HCT116 (cell line): Measurements from ENCODE around the gene KIFC1. TPM values are rescaled to one million over a fixed set of nuclear protein-coding genes. Genes with fewer than 3 reads are reported as not detected.
A peak's percentile ranks its signal among the peaks of the same experiment; 100 is the strongest.

Experiments used
- ATAC-seq: fragments of 200-7000 bp; cut with Tn5 transposase; 2 replicates; pipeline ENCODE4 v1.9.1; 2020; ENCODE audit warnings: mild to moderate bottlenecking, moderate library complexity
- BruUV-seq: library from RNA; stranded (reverse); fragments of 400-500 nt; replicated peaks from 2 replicates; lab custom pipeline; 2021; lab: Mats Ljungman, UMichigan
- CTCF ChIA-PET: fragments of 300-600 bp; sonication (Branson Sonifier 250); formaldehyde crosslinking; loops from one replicate; lab custom pipeline; 2021; ENCODE audit warnings: antibody characterized with exemption; lab: Charles Lee
- POLR2A ChIA-PET: fragments of 300-600, 350-600 bp; sonication (Branson Sonifier 250); formaldehyde crosslinking; loops from one replicate; lab custom pipeline; 2021; ENCODE audit warnings: antibody characterized with exemption; lab: Charles Lee
- RAD21 ChIA-PET, 2 experiments: fragments of 300-600 bp; sonication (Branson Sonifier 250); formaldehyde crosslinking; loops; one replicate each; lab custom pipeline; 2023; ENCODE audit warnings: low total read pairs in 2 of 2; ENCODE audit not compliant: uncharacterized antibody in 2 of 2, unreplicated experiment in 2 of 2, low non-redundant PET in 1 of 2; lab: Charles Lee
- DNase-seq: peaks from one replicate; pipeline ENCODE4 v3.0.0-alpha.2; 2010; ENCODE audit warnings: low read depth, low spot score
- H2AFZ ChIP-seq: fragments of 200-600 bp; shearing (Covaris generic), sonication (generic); 2 replicates; pipeline ENCODE4 v1.6.1; 2017; ENCODE audit warnings: low read depth, mixed run types, mixed read lengths, antibody characterized with exemption, low read length; ENCODE audit not compliant: poor library complexity, severe bottlenecking
- H3K27ac ChIP-seq: 2 replicates; pipeline ENCODE4 v1.5.1; 2012; ENCODE audit warnings: low read depth, low read length
- H3K27me3 ChIP-seq: fragments of 200-600 bp; sonication (generic); 2 replicates; pipeline ENCODE4 v1.6.1; 2016; ENCODE audit warnings: mixed run types, low read length, mixed read lengths; ENCODE audit not compliant: insufficient read depth
- H3K36me3 ChIP-seq, 2 experiments: fragments of 200-500 bp in 1 of 2; fragments of 200-600 bp in 1 of 2; sonication (Bioruptor generic) in 1 of 2; sonication (generic) in 1 of 2; 2 replicates each; pipeline versions ENCODE4 v1.5.1 to v1.6.1; 2014 to 2016; ENCODE audit warnings: low read length in 2 of 2, inconsistent platforms in 1 of 2, mixed read lengths in 1 of 2, mixed run types in 1 of 2; ENCODE audit not compliant: insufficient read depth in 2 of 2, control insufficient read depth in 1 of 2
- H3K4me1 ChIP-seq, 2 experiments: fragments of 200-600 bp in 1 of 2; sonication (generic) in 1 of 2; 2 replicates each; pipeline versions ENCODE4 v1.5.1 to v1.6.1; 2012 to 2017; ENCODE audit warnings: low read length in 2 of 2, inconsistent platforms in 1 of 2, mild to moderate bottlenecking in 1 of 2, mixed read lengths in 1 of 2, mixed run types in 1 of 2, moderate library complexity in 1 of 2; ENCODE audit not compliant: insufficient read depth in 2 of 2, control insufficient read depth in 1 of 2
- H3K4me2 ChIP-seq: fragments of 200-600 bp; sonication (generic); 2 replicates; pipeline ENCODE4 v1.6.1; 2017; ENCODE audit warnings: mixed run types, low read length, mixed read lengths
- H3K4me3 ChIP-seq, 2 experiments: fragments of 200-600 bp in 1 of 2; sonication (generic) in 1 of 2; replicated peaks in 1 of 2; 2 replicates each; pipeline ENCODE4 v1.5.1; 2011 to 2016; ENCODE audit warnings: low read length in 2 of 2, control low read depth in 1 of 2, low read depth in 1 of 2, mild to moderate bottlenecking in 1 of 2, mixed read lengths in 1 of 2, mixed run types in 1 of 2
- H3K79me2 ChIP-seq: fragments of 200-600 bp; sonication (generic); 2 replicates; pipeline ENCODE4 v1.6.1; 2017; ENCODE audit warnings: mild to moderate bottlenecking, mixed run types, low read length, moderate library complexity, mixed read lengths; ENCODE audit not compliant: insufficient read depth
- H3K9ac ChIP-seq: fragments of 200-600 bp; sonication (generic); 2 replicates; pipeline ENCODE4 v1.6.1; 2016; ENCODE audit warnings: low read length, mixed read lengths
- H3K9me2 ChIP-seq: fragments of 200-600 bp; sonication (generic), shearing (Covaris generic); 2 replicates; pipeline ENCODE4 v1.6.1; 2017; ENCODE audit warnings: mixed run types, mild to moderate bottlenecking, moderate library complexity; ENCODE audit not compliant: insufficient read depth
- H3K9me3 ChIP-seq, 2 experiments: fragments of 200-500 bp in 1 of 2; fragments of 200-600 bp in 1 of 2; sonication (Bioruptor generic) in 1 of 2; sonication (generic) in 1 of 2; 2 replicates each; pipeline ENCODE4 v1.6.1; 2014 to 2017; ENCODE audit warnings: low read length in 2 of 2, mixed read lengths in 2 of 2, inconsistent platforms in 1 of 2, low read depth in 1 of 2, mild to moderate bottlenecking in 1 of 2, mixed run types in 1 of 2, moderate library complexity in 1 of 2; ENCODE audit not compliant: control insufficient read depth in 1 of 2, insufficient read depth in 1 of 2
- H4K20me1 ChIP-seq: fragments of 200-600 bp; sonication (generic), shearing (Covaris generic); 2 replicates; pipeline ENCODE4 v1.6.1; 2017; ENCODE audit warnings: mixed run types, mild to moderate bottlenecking, moderate library complexity; ENCODE audit not compliant: insufficient read depth
- TCF7L2 ChIP-seq: IDR thresholded peaks from 2 replicates; pipeline ENCODE4 v1.7.0; 2011; ENCODE audit warnings: borderline replicate concordance, inconsistent platforms; ENCODE audit not compliant: insufficient read depth, insufficient read length; ENCODE audit errors: extremely low read depth
- intact Hi-C: fragments of 100-400 bp; cut with micrococcal nuclease; formaldehyde crosslinking; loops from 2 replicates; pipeline ENCODE4 v1.10.0; 2022
- total RNA-seq: library from RNA; stranded (reverse); gene quantifications from one replicate; pipeline ENCODE4 v1.2.1, GENCODE V29; 2021; ENCODE audit not compliant: unreplicated experiment
- TF ChIP-seq, protein P1 (sequence below): IDR thresholded peaks from 2 replicates; pipeline ENCODE4 v1.6.1; 2012; ENCODE audit warnings: low read depth
- TF ChIP-seq, protein P2 (sequence below): IDR thresholded peaks from 2 replicates; pipeline ENCODE4 v1.6.1; 2011; ENCODE audit warnings: mild to moderate bottlenecking, low read length, moderate library complexity; ENCODE audit not compliant: insufficient replicate concordance; ENCODE audit errors: extremely low read depth

The KIFC1 gene
- total RNA-seq, 1 experiment from 2014 or later: 84.7 TPM

DNA sequence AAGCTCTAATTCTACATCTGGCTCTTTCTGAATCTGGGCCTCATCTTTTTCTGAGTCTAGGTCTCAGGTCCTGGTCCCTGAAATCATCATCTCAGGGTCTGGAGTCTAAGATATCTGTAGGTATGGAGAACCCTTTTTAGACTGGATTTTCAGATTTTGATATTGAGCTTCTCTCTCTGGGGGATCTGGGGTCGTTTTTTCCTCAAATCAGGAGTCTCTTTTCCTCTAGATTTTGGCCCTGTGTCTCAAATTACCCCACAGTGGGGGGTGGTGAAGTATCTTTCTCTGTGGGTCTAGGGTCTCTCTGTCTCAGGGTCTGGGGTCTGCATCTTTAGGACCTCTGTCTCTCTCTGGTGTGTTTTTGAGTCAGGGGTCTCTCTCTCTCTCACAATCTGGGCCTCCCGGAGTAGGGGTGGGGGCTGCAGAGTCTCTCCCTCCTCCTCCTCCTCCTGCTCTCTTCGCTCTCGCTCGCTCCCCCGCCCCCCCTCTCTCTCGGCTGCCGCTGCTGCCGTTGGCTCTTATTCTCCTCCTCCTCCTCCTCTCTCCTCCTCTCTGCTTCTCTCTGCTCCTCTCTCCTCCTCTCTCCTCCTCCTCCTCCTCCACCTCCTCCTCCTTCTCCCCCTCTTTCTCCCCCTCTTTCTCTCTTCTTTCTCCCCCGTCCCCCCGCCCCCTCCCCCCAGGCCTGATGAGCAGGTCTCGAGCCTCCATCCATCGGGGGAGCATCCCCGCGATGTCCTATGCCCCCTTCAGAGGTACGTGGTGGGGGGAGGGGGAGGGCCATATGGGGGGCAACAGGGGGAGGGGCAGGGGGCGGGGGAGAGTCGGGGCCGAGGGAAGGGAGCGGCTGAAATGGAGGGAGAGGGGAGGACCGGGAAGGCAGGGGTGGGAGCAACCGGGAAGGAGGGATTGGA, 28.2 kb downstream of the KIFC1 start, which contains the start of gene SYNGAP1:
Gene SYNGAP1, plus strand, starts transcription at position 486 of the 911 bp plus-strand sequence. Its CDS starts 200 bp downstream, at position 686.
- BruUV-seq: no TSS peak
- TF ChIP-seq, protein P1, sequence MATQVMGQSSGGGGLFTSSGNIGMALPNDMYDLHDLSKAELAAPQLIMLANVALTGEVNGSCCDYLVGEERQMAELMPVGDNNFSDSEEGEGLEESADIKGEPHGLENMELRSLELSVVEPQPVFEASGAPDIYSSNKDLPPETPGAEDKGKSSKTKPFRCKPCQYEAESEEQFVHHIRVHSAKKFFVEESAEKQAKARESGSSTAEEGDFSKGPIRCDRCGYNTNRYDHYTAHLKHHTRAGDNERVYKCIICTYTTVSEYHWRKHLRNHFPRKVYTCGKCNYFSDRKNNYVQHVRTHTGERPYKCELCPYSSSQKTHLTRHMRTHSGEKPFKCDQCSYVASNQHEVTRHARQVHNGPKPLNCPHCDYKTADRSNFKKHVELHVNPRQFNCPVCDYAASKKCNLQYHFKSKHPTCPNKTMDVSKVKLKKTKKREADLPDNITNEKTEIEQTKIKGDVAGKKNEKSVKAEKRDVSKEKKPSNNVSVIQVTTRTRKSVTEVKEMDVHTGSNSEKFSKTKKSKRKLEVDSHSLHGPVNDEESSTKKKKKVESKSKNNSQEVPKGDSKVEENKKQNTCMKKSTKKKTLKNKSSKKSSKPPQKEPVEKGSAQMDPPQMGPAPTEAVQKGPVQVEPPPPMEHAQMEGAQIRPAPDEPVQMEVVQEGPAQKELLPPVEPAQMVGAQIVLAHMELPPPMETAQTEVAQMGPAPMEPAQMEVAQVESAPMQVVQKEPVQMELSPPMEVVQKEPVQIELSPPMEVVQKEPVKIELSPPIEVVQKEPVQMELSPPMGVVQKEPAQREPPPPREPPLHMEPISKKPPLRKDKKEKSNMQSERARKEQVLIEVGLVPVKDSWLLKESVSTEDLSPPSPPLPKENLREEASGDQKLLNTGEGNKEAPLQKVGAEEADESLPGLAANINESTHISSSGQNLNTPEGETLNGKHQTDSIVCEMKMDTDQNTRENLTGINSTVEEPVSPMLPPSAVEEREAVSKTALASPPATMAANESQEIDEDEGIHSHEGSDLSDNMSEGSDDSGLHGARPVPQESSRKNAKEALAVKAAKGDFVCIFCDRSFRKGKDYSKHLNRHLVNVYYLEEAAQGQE: no peak
- no peak for TF ChIP-seq TCF7L2
- TF ChIP-seq, protein P2, sequence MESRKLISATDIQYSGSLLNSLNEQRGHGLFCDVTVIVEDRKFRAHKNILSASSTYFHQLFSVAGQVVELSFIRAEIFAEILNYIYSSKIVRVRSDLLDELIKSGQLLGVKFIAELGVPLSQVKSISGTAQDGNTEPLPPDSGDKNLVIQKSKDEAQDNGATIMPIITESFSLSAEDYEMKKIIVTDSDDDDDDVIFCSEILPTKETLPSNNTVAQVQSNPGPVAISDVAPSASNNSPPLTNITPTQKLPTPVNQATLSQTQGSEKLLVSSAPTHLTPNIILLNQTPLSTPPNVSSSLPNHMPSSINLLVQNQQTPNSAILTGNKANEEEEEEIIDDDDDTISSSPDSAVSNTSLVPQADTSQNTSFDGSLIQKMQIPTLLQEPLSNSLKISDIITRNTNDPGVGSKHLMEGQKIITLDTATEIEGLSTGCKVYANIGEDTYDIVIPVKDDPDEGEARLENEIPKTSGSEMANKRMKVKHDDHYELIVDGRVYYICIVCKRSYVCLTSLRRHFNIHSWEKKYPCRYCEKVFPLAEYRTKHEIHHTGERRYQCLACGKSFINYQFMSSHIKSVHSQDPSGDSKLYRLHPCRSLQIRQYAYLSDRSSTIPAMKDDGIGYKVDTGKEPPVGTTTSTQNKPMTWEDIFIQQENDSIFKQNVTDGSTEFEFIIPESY: no peak
- peaks cover 28% of the 10 kb centered on the region for H3K79me2 ChIP-seq
- no peaks in the 10 kb centered on the region for H4K20me1 ChIP-seq
- no peaks in the 10 kb centered on the region for H3K9me3 ChIP-seq
- no peak within 1 kb of the TSS for H2AFZ ChIP-seq
- H3K27me3 ChIP-seq: no peaks in the 10 kb centered on the region
- ChIA-PET POLR2A (no interaction called here), RAD21 (no interaction called here), CTCF (no interaction called here)
- H3K4me2 ChIP-seq: peak within 1 kb of the TSS; percentile 97
- intact Hi-C loops: loop anchor here (10.0 kb wide), 1 partner anchor 215 kb away; the partner anchor contains the start of genes HSD17B8, RING1, RXRB and SLC39A7
- H3K4me3 ChIP-seq: peak within 1 kb of the TSS in 1 of 2 experiments; percentile 86; a peak in 2 of 4 replicates
- peaks cover 13 to 35% of the 10 kb centered on the region in 2 experiments for H3K4me1 ChIP-seq
- peaks cover 5 to 11% of the 10 kb centered on the region in 2 experiments; a peak in 2 of 4 replicates for H3K36me3 ChIP-seq
- H3K9me2 ChIP-seq: no peaks in the 10 kb centered on the region
- peak within 1 kb of the TSS; percentile 76 for H3K27ac ChIP-seq
- H3K9ac ChIP-seq: peak within 1 kb of the TSS; percentile 70
- no peak for DNase-seq
- ATAC-seq: no peak
